Ectodermal cell (in vitro differentiated cells): ENCODE measurements around the gene MYO10.
A peak's percentile ranks its signal among the peaks of the same experiment; 100 is the strongest.
"Not testable (repeated sequence)": the region's sequence is repeated elsewhere in the genome, so short reads cannot be mapped to it uniquely, and the experiment has no call there.

Source experiments
- H3K27ac ChIP-seq: 2 replicates; pipeline ENCODE4 v1.7.0; 2013; ENCODE audit warnings: mild to moderate bottlenecking, low read depth, low read length; ENCODE audit not compliant: insufficient read depth, poor library complexity, severe bottlenecking
- H3K27me3 ChIP-seq: 2 replicates; pipeline ENCODE4 v1.7.0; 2013; ENCODE audit warnings: mild to moderate bottlenecking, low read length; ENCODE audit not compliant: insufficient read depth, control insufficient read depth, poor library complexity, severe bottlenecking
- H3K36me3 ChIP-seq: one replicate; pipeline ENCODE4 v1.7.0; 2013; ENCODE audit warnings: low read length; ENCODE audit not compliant: control insufficient read depth, insufficient read depth
- H3K4me1 ChIP-seq: one replicate; pipeline ENCODE4 v1.7.0; 2013; ENCODE audit warnings: low read length; ENCODE audit not compliant: control insufficient read depth, insufficient read depth
- H3K4me3 ChIP-seq: 2 replicates; pipeline ENCODE4 v1.7.0; 2013; ENCODE audit warnings: low read depth, low read length, control low read depth; ENCODE audit not compliant: insufficient read depth
- H3K9me3 ChIP-seq: 2 replicates; pipeline ENCODE4 v1.7.0; 2013; ENCODE audit warnings: mild to moderate bottlenecking, low read length, moderate library complexity; ENCODE audit not compliant: control insufficient read depth
- WGBS, 2 experiments: methylation state at CpG; one replicate each; pipeline ENCODE4 v1.1.7; 2013; ENCODE audit warnings: missing lambda C conversion rate in 2 of 2; 5-methylcytosine and 5-hydroxymethylcytosine counted together

Gene MYO10

DNA sequence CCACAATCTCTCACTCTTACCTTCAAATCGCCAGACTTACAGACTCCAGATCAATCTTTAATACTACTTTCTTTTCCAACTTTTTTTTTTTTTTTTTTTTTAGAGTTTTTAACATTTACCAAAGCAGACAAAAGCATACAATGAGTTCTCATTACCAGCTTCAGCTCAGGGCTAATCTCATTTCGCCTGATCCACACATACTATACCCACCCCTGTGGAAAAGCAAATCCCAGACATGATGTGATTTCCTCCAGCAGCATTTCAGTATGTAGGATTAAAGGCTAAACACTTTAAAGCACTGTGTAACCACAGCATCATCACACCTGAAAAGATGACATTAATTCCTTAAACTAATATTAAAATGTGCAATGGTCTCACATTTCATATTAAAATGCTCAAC lies 180.4 kb downstream of the MYO10 start:
- WGBS, 2 experiments: 80 to 95% methylated on average over 2 of the region's 2 CpGs
- Histone ChIP-seq H3K27ac (no peak overlapping the region), H3K4me3 (no peak overlapping the region), H3K36me3 (no peaks in the 10 kb centered on the region), H3K27me3 (no peaks in the 10 kb centered on the region), H3K9me3 (no peaks in the 10 kb centered on the region), H3K4me1 (peaks cover 20% of the 10 kb centered on the region)

- Histone ChIP-seq H3K27ac (peak overlapping the region; percentile 63), H3K4me1 (peaks cover 15% of the 10 kb centered on the region), H3K9me3 (no peaks in the 10 kb centered on the region), H3K27me3 (no peaks in the 10 kb centered on the region), H3K36me3 (no peaks in the 10 kb centered on the region), H3K4me3 (no peak overlapping the region)
- 8 to 34% methylated on average over 2 to 3 of the region's 3 CpGs for WGBS, 2 experiments
Measured at GRCh38 chr5:16754601-16755000, 181.5 kb downstream of the MYO10 start.

DNA sequence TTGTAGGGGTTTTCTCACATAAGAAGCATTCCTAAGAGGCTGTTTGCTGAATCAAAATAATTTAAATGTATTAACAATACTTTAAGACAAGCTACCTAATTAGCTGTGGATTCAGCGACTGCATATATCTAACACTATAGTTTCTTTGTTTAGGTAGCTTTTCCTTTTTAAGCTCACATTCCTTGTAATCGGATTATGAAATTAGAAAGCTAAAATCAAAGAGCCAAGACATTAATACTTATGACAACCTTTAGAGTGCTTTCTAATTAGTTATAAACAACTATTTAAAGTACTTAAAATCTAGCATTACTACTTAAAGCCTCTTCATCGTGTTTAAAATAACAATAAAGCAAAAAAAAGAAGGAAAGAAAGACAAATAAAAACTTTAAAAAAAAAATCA lies 182.0 kb downstream of the MYO10 start:
- Histone ChIP-seq H3K4me3 (no peak overlapping the region), H3K36me3 (no peaks in the 10 kb centered on the region), H3K9me3 (no peaks in the 10 kb centered on the region), H3K27me3 (no peaks in the 10 kb centered on the region), H3K4me1 (peaks cover 10% of the 10 kb centered on the region), H3K27ac (peak overlapping the region; percentile 63)
- 78 to 100% methylated on average over 1 to 3 of the region's 3 CpGs for WGBS, 2 experiments

DNA sequence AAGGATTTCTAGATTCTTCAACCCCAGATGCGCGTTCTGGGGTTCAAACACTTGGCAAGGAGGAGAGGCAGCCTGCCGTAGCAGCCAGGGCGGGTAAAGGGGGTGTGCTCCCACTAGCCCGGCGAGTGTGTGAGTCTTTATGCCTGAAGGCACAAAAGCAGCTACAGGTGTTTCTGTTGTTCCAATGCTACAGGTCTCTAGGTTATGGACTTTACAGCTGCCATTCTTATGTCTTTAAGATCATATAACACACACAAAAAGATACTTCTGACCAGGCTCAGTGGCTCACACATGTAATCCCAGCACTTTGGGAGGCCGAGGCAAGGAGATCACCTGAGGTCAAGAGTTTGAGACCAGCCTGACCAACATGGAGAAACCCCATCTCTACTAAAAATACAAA lies 185.6 kb downstream of the MYO10 start:
- no peak overlapping the region for H3K4me3 ChIP-seq
- peaks cover 10% of the 10 kb centered on the region for H3K4me1 ChIP-seq
- 92 to 96% methylated on average over 7 of the region's 7 CpGs for whole genome bisulfite sequencing, 2 experiments
- H3K27ac ChIP-seq: no peak overlapping the region
- H3K36me3 ChIP-seq: no peaks in the 10 kb centered on the region
- no peaks in the 10 kb centered on the region for H3K9me3 ChIP-seq
- no peaks in the 10 kb centered on the region for H3K27me3 ChIP-seq

- Histone ChIP-seq H3K27ac (no peak overlapping the region), H3K9me3 (no peaks in the 10 kb centered on the region), H3K36me3 (no peaks in the 10 kb centered on the region), H3K4me1 (peaks cover 10% of the 10 kb centered on the region), H3K4me3 (no peak overlapping the region), H3K27me3 (no peaks in the 10 kb centered on the region)
- 89 to 93% methylated on average over 4 of the region's 4 CpGs for WGBS, 2 experiments
Measured at GRCh38 chr5:16749626-16750025, 186.5 kb downstream of the MYO10 start.

- H3K4me1 ChIP-seq: peaks cover 11% of the 10 kb centered on the region
- H3K27ac ChIP-seq: no peak overlapping the region
- H3K27me3 ChIP-seq: no peaks in the 10 kb centered on the region
- no peak overlapping the region for H3K4me3 ChIP-seq
- 92 to 96% methylated on average over 15 of the region's 15 CpGs for whole genome bisulfite sequencing, 2 experiments
- H3K36me3 ChIP-seq: no peaks in the 10 kb centered on the region
- no peaks in the 10 kb centered on the region for H3K9me3 ChIP-seq
Measured at GRCh38 chr5:16744164-16744880, 191.8 kb downstream of the MYO10 start.

- 79 to 90% methylated on average over 5 of the region's 5 CpGs for WGBS, 2 experiments
Measured at GRCh38 chr5:16742938-16743337, 193.2 kb downstream of the MYO10 start.

DNA sequence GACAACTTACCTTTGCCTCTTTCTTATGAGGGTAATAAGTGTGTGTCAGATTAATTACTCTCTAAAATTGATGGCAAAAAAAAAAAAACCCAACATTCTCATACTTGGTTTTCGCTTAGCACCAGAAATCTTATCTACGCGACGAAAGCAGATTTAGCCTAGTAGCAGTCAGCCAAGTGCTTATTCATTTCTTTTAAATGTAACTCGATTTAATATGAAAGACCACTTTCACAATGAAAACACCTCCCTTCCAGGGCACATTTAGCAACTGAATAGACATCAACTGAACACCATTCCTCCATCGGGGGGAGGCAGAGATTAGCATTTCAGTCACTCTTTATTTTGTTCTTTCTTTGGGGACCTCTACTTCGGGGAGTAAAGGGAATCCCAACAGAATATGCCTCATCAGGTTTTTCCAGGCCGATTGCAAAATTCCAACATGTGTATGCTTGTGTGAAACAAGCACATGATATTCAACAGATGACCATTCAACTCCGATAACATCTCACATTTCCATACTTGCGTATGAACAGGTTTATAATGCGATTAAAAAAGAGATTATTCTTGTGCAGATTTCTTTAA lies 195.2 kb downstream of the MYO10 start:
- Histone ChIP-seq H3K27me3 (no peaks in the 10 kb centered on the region), H3K36me3 (no peaks in the 10 kb centered on the region), H3K4me3 (peak overlapping the region; percentile 51), H3K4me1 (peaks cover 35% of the 10 kb centered on the region), H3K27ac (peak overlapping the region; percentile 99), H3K9me3 (no peaks in the 10 kb centered on the region)
- WGBS, 2 experiments: 0 to 1% methylated on average over 8 to 9 of the region's 11 CpGs

More at GRCh38 chr5:16742938-16743337, 193.2 kb downstream of the MYO10 start:
- H3K4me1 ChIP-seq: peaks cover 14% of the 10 kb centered on the region
- no peaks in the 10 kb centered on the region for H3K9me3 ChIP-seq
- H3K27ac ChIP-seq: peak overlapping the region; percentile 99
- H3K4me3 ChIP-seq: no peak overlapping the region
- H3K36me3 ChIP-seq: no peaks in the 10 kb centered on the region
- no peaks in the 10 kb centered on the region for H3K27me3 ChIP-seq

DNA sequence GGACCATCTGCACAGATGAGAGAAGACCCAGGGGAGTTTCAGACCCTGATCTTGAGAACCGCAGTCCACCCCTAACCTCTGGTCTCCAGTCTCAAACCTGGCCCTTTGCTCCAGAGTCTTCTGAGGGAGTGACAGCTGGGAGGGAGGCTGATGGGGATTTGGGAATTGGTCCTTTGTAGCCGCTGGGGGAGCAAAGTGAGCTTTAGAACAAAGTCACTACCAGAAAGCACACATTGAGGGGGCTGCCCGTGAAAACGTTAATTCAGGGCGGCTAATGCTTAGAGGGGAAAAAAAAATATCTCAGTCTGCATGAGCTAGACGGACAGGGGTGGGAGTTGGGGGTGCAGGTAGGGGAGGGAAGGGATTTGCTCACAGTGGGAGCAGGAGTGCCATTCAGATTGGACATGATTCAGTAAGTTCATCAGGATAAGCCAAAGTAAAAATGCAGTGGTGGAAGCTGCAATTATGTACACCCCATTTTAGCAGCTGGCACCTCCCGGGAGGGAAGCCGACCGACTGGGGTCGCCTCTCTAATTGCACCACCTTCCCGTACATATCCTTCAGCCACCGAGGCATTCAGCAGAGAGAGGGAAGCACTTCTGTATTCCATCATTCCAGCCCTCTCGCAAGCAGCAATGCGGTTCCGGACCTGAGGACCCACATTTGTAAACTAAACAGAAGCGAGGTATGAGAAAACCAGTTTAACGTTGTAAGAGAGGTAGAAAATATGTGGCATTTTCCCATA lies 195.8 kb downstream of the MYO10 start:
- H3K4me1 ChIP-seq: peaks cover 41% of the 10 kb centered on the region
- WGBS, 2 experiments: 1 to 2% methylated on average over 17 of the region's 17 CpGs
- H3K27ac ChIP-seq: peak overlapping the region; percentile 99

DNA sequence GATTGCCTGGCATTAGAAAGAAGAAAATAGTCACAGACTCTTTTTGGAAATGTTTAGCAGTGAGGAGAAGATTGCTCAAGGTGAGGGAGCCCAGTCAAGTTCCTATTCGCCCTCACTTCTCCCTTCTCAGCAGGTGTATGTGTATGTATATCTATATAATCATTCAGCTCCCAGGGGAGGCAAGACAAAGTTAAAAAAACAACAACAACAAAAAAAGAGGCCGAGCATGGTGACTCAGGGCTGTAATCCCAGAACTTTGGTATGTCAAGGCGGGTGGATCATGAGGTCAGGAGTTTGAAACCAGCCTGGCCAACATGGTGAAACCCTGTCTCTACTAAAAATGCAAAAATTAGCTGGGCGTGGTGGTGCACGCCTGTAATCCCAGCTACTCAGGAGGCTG lies 197.7 kb downstream of the MYO10 start:
- H3K4me1 ChIP-seq: peaks cover 58% of the 10 kb centered on the region
- H3K4me3 ChIP-seq, H3K36me3 ChIP-seq, H3K27me3 ChIP-seq, H3K9me3 ChIP-seq: not testable (repeated sequence)
- H3K27ac ChIP-seq: peak overlapping the region; percentile 40
- WGBS, 2 experiments: 61 to 63% methylated on average over 4 of the region's 5 CpGs

More for the DNA sequence above, 195.8 kb downstream of the MYO10 start:
- Histone ChIP-seq H3K36me3 (no peaks in the 10 kb centered on the region), H3K4me3 (peak overlapping the region; percentile 51), H3K9me3 (no peaks in the 10 kb centered on the region), H3K27me3 (no peaks in the 10 kb centered on the region)
